Measurements from ENCODE around the gene OTOP3.

Gene OTOP3, protein sequence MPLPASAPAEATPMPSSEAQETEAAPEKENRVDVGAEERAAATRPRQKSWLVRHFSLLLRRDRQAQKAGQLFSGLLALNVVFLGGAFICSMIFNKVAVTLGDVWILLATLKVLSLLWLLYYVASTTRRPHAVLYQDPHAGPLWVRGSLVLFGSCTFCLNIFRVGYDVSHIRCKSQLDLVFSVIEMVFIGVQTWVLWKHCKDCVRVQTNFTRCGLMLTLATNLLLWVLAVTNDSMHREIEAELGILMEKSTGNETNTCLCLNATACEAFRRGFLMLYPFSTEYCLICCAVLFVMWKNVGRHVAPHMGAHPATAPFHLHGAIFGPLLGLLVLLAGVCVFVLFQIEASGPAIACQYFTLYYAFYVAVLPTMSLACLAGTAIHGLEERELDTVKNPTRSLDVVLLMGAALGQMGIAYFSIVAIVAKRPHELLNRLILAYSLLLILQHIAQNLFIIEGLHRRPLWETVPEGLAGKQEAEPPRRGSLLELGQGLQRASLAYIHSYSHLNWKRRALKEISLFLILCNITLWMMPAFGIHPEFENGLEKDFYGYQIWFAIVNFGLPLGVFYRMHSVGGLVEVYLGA

DNA sequence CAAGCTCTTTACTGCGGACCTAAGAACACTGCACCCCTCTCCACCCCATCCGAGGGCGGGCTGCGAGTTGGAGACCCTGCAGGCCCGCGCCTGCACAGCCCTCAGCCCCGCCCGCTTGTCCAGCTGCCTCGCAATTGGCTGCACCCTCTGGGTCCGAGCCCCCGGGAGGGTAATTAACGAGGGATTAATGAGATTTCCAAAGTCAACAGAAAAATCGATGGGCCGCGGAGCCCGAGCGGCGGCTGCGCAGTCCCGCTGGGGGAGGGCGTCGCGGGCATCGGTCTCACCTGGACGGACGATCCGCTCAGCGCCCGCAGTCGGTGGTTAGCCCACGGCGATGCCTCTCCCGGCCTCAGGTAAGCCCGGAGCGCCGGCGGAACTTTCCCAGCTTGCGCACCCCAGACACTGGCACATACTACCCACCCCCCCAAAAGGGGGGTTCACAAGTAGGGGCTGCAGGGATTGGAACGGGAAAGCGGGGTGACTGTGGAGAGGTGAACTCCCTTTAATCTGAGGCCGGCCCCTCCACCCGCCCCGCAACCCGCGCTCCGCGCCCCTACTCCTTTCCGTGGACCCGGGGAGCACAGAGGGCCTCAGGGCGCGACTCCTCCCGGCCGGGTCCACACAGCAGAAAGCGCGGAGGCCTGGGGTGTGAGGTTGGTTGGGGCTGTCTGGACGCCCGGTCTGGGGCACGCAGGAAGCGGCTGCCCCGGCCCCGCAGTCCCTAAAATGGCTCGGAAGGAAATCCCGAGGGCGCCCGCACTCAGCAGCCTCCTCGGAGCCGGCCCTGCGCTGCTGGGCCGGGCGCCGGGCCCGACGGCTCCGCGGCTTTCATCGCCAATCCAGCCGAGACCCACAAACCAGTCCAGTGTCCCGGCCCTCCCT is at the start of gene OTOP3:
Gene OTOP3, plus strand, starts transcription at position 314 of the 885 bp plus-strand sequence. Its CDS starts 24 bp downstream, at position 338.
- H3K36me3 Mint-ChIP-seq: no peaks in the 10 kb centered on the region
- H3K27me3 Mint-ChIP-seq: peaks cover 29% of the 10 kb centered on the region
- H3K27ac Mint-ChIP-seq: no peak within 1 kb of the TSS
- H3K4me1 Mint-ChIP-seq (ENCODE audit: low read depth): peaks cover 2% of the 10 kb centered on the region
- peak within 1 kb of the TSS; percentile 27 for H3K4me3 Mint-ChIP-seq
- H3K9me3 Mint-ChIP-seq (ENCODE audit: low read depth): no peaks in the 10 kb centered on the region

DNA sequence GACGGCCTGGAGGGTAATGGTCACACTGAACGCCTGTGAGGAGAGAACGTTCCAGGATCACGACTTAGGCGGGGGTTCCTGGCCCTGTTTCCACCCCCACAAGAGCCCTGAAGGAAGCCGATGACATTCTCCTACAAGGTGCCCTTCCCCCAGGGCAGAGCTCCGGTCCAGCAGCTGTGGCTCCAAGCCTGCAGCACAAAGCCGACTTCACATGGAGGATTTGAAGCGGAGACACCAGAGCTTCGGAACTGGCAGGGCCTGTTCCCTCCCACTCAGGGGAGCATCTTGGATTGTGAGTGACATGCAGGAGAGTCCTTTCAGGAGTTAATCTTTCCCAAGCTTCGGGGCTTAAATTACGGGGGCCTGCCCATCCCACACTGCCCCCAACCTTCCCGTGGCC is 47.2 kb upstream of the OTOP3 start:
- Mint-ChIP-seq H3K27ac (no peak overlapping the region), H3K4me1 (ENCODE audit: low read depth) (no peaks in the 10 kb centered on the region), H3K4me3 (no peak overlapping the region), H3K36me3 (no peaks in the 10 kb centered on the region), H3K9me3 (ENCODE audit: low read depth) (no peaks in the 10 kb centered on the region), H3K27me3 (peaks cover 10% of the 10 kb centered on the region)

- H3K36me3 Mint-ChIP-seq: no peaks in the 10 kb centered on the region
- H3K4me3 Mint-ChIP-seq: no peak overlapping the region
- H3K9me3 Mint-ChIP-seq (ENCODE audit: low read depth): no peaks in the 10 kb centered on the region
- peaks cover 4% of the 10 kb centered on the region for H3K4me1 Mint-ChIP-seq (ENCODE audit: low read depth)
- H3K27ac Mint-ChIP-seq: no peak overlapping the region
- H3K27me3 Mint-ChIP-seq: peaks cover 20% of the 10 kb centered on the region
Observed at GRCh38 chr17:74890554-74890953, 45.1 kb upstream of the OTOP3 start.

DNA sequence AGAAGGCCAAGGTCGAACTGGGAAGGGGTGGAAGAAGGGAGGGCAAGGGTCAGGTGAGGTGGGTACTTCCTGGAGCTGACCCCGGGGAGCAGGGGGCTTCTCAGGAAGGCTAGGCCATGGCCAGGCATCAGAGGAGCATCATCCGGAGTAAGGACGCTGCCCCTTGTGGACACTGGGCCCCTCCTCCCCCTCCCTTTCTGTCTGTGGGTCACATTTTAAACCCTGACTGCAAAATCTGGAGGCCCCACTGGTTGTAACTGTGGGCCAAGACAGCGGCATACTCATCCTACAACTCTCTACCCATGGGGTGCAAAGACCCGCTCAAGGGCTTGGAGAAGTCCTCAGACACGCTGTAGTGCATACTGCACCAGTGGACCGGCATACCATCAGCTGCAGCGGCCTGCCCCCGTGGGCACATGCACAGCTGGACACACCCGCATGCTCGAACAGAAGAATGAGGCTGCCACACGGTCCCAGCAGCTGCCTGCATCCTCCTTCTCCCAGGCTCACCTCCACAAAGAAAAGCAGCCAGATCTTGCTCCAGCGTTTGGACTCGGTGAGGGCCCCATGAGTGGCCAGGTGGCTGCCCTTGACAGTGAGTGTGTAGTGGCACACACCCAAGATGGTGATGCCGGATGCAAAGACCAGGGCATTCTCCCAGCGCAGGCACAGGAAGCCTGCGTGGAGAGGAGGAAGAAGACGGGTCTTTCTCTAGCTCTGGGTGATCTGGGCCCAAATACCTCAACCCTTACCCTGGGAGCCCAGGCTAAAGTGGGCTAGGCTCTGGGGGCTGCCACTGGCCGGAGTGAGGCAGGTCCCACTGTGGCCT is 43.5 kb upstream of the OTOP3 start:
- Mint-ChIP-seq H3K36me3 (no peaks in the 10 kb centered on the region), H3K27ac (no peak overlapping the region), H3K4me1 (ENCODE audit: low read depth) (peaks cover 4% of the 10 kb centered on the region), H3K9me3 (ENCODE audit: low read depth) (no peaks in the 10 kb centered on the region), H3K4me3 (no peak overlapping the region), H3K27me3 (peaks cover 24% of the 10 kb centered on the region)

DNA sequence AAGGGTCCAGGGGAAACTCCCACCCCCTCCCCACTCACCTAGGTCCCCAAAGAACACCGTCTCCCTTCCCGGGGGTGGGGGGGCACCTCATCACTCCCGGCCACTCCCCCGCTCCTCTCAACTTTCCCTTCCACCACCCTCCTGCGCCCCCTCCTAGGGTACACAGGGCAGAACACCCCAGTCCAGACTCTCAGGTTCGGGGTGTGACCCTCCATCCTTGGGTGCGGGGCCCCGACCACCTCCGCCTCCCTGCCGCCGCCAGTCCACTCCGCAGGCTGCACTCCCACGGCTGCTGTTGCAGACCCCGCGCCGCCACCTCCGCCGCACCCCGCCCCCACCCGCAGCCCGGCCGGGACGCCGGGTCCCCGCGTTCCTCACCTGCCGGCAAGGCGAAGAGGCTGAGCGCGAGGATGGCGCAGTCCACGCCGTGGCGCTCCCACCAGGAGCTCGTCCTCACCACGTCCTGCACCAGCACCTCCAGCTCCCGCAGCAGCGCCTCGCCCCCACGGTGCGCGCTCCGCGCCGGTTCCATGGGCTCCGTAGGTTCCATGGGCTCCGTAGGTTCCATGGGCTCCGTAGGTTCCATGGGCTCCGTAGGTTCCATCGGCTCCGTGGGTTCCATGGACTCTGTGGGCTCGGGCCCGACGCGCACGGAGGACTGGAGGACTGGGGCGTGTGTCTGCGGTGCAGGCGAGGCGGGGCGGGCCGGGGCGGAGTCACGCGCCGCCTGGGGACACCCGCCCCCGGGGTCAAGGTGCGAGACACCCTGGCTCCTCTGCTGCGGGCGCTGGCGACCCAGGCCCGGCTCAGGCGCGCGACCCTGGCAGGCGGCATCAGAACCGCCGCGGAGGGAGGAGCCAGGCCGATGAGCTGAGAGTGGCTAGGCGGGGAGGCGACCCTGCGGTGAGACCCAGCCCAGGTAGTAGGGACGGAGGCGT is 42.5 kb upstream of the OTOP3 start, which contains the start of gene FADS6:
Gene FADS6, minus strand, starts transcription at position 660 of the 938 bp plus-strand sequence. Its CDS starts 38 bp downstream, at position 622.
- Mint-ChIP-seq H3K9me3 (ENCODE audit: low read depth) (no peaks in the 10 kb centered on the region), H3K27me3 (peaks cover 24% of the 10 kb centered on the region), H3K4me3 (peak within 1 kb of the TSS; percentile 89), H3K36me3 (no peaks in the 10 kb centered on the region), H3K4me1 (ENCODE audit: low read depth) (peaks cover 4% of the 10 kb centered on the region), H3K27ac (no peak within 1 kb of the TSS)

- Mint-ChIP-seq H3K36me3 (no peaks in the 10 kb centered on the region), H3K27ac (no peak overlapping the region), H3K4me1 (ENCODE audit: low read depth) (peaks cover 4% of the 10 kb centered on the region), H3K4me3 (peak overlapping the region; percentile 89), H3K27me3 (peaks cover 24% of the 10 kb centered on the region), H3K9me3 (ENCODE audit: low read depth) (no peaks in the 10 kb centered on the region)
Observed at GRCh38 chr17:74893936-74894671, 41.6 kb upstream of the OTOP3 start.

DNA sequence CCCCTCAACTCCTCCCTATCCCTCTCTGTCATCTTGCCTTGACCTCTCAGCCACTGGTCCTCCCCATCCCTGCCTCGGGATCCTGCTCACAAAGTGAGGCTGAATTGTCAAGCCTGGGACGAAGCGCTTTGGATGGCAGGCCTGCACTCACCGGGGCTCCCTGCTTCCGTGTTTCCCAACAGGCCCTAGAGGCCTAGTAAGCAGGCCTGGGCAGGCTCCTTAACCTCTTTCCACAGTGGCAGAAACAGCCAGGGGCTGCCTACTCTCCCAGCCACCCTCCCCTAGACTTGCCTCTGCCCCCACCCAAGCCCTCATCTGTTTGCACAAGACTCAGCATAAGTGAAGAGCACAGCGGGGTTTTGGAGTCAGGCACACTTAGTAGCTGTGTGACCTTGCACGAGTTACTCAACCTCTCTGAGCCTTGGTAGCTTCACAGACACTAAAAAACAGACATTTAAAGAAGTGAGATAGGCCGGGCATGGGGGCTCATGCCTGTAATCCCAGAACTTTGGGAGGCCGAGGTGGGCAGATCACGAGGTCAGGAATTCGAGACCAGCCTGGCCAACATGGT is 37.2 kb upstream of the OTOP3 start:
- Mint-ChIP-seq H3K36me3 (no peaks in the 10 kb centered on the region), H3K27ac (no peak overlapping the region), H3K4me1 (ENCODE audit: low read depth) (peaks cover 4% of the 10 kb centered on the region), H3K4me3 (no peak overlapping the region), H3K27me3 (peaks cover 18% of the 10 kb centered on the region), H3K9me3 (ENCODE audit: low read depth) (no peaks in the 10 kb centered on the region)

DNA sequence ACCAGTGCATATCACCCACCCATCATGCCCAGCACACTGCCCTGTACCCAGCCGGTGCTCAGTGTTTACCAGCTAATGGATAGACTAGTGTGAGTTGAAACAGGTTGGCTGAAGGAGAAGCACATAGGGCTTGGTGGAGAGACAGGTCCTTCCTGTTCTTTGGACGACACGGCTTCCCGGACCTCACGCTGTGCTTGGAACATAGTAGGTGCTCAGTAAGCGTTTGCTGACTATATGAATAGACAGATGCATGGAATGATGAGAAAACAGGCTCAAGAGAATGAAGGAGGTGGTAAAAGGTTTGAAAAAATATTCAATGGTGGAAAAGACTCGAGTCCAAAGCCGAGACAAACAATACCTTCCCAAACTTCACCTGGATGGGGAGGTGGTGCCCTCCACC is 35.5 kb upstream of the OTOP3 start:
- no peaks in the 10 kb centered on the region for H3K4me1 Mint-ChIP-seq (ENCODE audit: low read depth)

GRCh38 chr17:74901353-74902135 is 34.2 kb upstream of the OTOP3 start:
- Mint-ChIP-seq H3K4me3 (no peak overlapping the region), H3K4me1 (ENCODE audit: low read depth) (no peaks in the 10 kb centered on the region), H3K27me3 (peaks cover 4% of the 10 kb centered on the region), H3K27ac (no peak overlapping the region), H3K9me3 (ENCODE audit: low read depth) (no peaks in the 10 kb centered on the region), H3K36me3 (no peaks in the 10 kb centered on the region)

More for the DNA sequence above, 35.5 kb upstream of the OTOP3 start:
- Mint-ChIP-seq H3K4me3 (no peak overlapping the region), H3K27me3 (peaks cover 10% of the 10 kb centered on the region), H3K9me3 (ENCODE audit: low read depth) (no peaks in the 10 kb centered on the region), H3K27ac (no peak overlapping the region), H3K36me3 (no peaks in the 10 kb centered on the region)

GRCh38 chr17:74903034-74903433 is 32.7 kb upstream of the OTOP3 start:
- Mint-ChIP-seq H3K9me3 (ENCODE audit: low read depth) (no peaks in the 10 kb centered on the region), H3K27ac (no peak overlapping the region), H3K27me3 (peaks cover 2% of the 10 kb centered on the region), H3K36me3 (no peaks in the 10 kb centered on the region), H3K4me1 (ENCODE audit: low read depth) (no peaks in the 10 kb centered on the region), H3K4me3 (no peak overlapping the region)

DNA sequence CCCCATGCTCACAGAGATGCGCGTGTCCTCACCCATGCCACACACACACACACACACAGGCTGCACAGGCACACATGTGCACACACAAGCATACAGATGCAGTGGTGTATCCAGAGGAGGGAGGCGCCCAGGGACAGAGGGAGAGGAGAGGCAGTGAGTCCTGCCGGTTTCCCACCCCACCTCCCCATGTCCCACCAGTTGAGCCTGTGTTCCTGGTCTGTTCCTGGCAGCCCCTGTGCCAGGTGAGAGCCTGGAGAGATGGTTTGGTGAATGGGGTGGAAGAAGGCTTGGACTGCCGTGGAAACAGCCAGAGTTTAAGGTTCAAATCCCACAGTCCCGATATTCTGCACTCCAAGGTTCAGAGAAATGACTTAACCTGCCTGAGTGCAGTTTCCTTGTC is 32.0 kb upstream of the OTOP3 start:
- no peaks in the 10 kb centered on the region for H3K36me3 Mint-ChIP-seq
- peaks cover 2% of the 10 kb centered on the region for H3K27me3 Mint-ChIP-seq
- no peak overlapping the region for H3K27ac Mint-ChIP-seq
- no peaks in the 10 kb centered on the region for H3K4me1 Mint-ChIP-seq (ENCODE audit: low read depth)
- H3K9me3 Mint-ChIP-seq (ENCODE audit: low read depth): no peaks in the 10 kb centered on the region
- no peak overlapping the region for H3K4me3 Mint-ChIP-seq

GRCh38 chr17:74904687-74905409 is 30.9 kb upstream of the OTOP3 start:
- no peaks in the 10 kb centered on the region for H3K4me1 Mint-ChIP-seq (ENCODE audit: low read depth)
- H3K4me3 Mint-ChIP-seq: no peak overlapping the region
- H3K36me3 Mint-ChIP-seq: no peaks in the 10 kb centered on the region
- no peaks in the 10 kb centered on the region for H3K9me3 Mint-ChIP-seq (ENCODE audit: low read depth)
- peaks cover 2% of the 10 kb centered on the region for H3K27me3 Mint-ChIP-seq
- no peak overlapping the region for H3K27ac Mint-ChIP-seq

Data from activated naive CD8-positive, alpha-beta T cell (primary cell).